GM12801 (cell line): ENCODE measurements around the gene SPATA9.

Experiments used
- CTCF ChIP-seq: IDR thresholded peaks from one replicate; pipeline ENCODE4 v1.5.1; 2011; ENCODE audit warnings: control low read depth; ENCODE audit not compliant: insufficient read length; ENCODE audit errors: extremely low read depth

Gene SPATA9

GRCh38 chr5:95711501-95712346 is 28.9 kb upstream of the SPATA9 start:
- TF ChIP-seq CTCF, result no peak

GRCh38 chr5:95709967-95710650 is 27.3 kb upstream of the SPATA9 start:
- no peak for TF ChIP-seq CTCF

GRCh38 chr5:95708876-95709275 is 26.1 kb upstream of the SPATA9 start:
- TF ChIP-seq CTCF, result no peak

GRCh38 chr5:95707055-95707454 is 24.3 kb upstream of the SPATA9 start:
- TF ChIP-seq CTCF, result no peak

- no peak for TF ChIP-seq CTCF
Observed at GRCh38 chr5:95704150-95704549, 21.4 kb upstream of the SPATA9 start.

GRCh38 chr5:95701074-95701473 is 18.3 kb upstream of the SPATA9 start:
- no peak for TF ChIP-seq CTCF

GRCh38 chr5:95699337-95699736 is 16.5 kb upstream of the SPATA9 start:
- no peak for TF ChIP-seq CTCF
